Neural crest cell (in vitro differentiated cells): ENCODE results near the gene TLE2. TPM values are rescaled to one million over a fixed set of nuclear protein-coding genes. Genes with fewer than 3 reads are reported as not detected.

ENCODE experiments used
- DNase-seq: peaks from one replicate; pipeline ENCODE4 v3.0.0; 2021; ENCODE audit warnings: low read depth, mixed read lengths, low spot score
- H3K27ac Mint-ChIP-seq: one replicate; pipeline ENCODE4 v1.8.0; 2021; ENCODE audit warnings: mild to moderate bottlenecking, mixed read lengths; ENCODE audit not compliant: unreplicated experiment
- H3K27me3 Mint-ChIP-seq: 2 replicates; pipeline ENCODE4 v1.8.0; 2021; ENCODE audit warnings: low read depth, mild to moderate bottlenecking, mixed read lengths
- H3K36me3 Mint-ChIP-seq: 2 replicates; pipeline ENCODE4 v1.8.0; 2021; ENCODE audit warnings: low read depth, mild to moderate bottlenecking, mixed read lengths
- H3K4me1 Mint-ChIP-seq: 2 replicates; pipeline ENCODE4 v1.8.0; 2021; ENCODE audit warnings: mixed read lengths
- H3K4me3 Mint-ChIP-seq: one replicate; pipeline ENCODE4 v1.8.0; 2021; ENCODE audit warnings: mild to moderate bottlenecking, mixed read lengths
- H3K9me3 Mint-ChIP-seq: 2 replicates; pipeline ENCODE4 v1.8.0; 2021; ENCODE audit warnings: mixed read lengths
- total RNA-seq: library from RNA; stranded (reverse); gene quantifications from 2 replicates; pipeline ENCODE4 v1.2.1, GENCODE V29; 2021
- TF ChIP-seq, protein P1 (sequence below): fragments of 200-600 bp; sonication (generic); conservative IDR thresholded peaks from 2 replicates; pipeline ENCODE4 v1.5.0; 2021; ENCODE audit warnings: antibody characterized with exemption, mild to moderate bottlenecking

The TLE2 gene
- total RNA-seq, 1 donor from 2014 or later: 1.4 TPM

DNA sequence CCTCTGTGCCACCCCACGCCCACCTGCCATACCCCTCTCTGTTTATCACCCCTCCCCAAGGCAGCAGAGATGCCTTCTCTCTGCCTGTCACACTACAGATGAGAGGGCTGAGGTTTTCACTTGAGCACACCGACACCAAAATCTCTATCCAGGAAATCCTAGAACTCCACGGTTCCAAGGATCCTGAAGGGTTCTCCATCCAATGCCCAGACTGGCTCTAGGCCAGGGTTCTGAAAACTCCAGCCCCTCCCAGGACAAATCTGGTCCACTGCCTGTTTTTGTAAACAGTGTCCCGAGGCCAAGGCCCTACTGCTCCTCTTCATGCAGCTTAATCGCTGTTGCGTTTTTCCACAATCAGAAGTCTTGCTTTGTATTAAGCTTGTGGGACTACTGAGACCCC is 20.1 kb downstream of the TLE2 start:
- Mint-ChIP-seq H3K27me3 (peaks cover 47% of the 10 kb centered on the region), H3K9me3 (no peaks in the 10 kb centered on the region), H3K4me1 (peaks cover 7% of the 10 kb centered on the region), H3K36me3 (no peaks in the 10 kb centered on the region), H3K27ac (no peak overlapping the region), H3K4me3 (no peak overlapping the region)
- TF ChIP-seq, protein P1, sequence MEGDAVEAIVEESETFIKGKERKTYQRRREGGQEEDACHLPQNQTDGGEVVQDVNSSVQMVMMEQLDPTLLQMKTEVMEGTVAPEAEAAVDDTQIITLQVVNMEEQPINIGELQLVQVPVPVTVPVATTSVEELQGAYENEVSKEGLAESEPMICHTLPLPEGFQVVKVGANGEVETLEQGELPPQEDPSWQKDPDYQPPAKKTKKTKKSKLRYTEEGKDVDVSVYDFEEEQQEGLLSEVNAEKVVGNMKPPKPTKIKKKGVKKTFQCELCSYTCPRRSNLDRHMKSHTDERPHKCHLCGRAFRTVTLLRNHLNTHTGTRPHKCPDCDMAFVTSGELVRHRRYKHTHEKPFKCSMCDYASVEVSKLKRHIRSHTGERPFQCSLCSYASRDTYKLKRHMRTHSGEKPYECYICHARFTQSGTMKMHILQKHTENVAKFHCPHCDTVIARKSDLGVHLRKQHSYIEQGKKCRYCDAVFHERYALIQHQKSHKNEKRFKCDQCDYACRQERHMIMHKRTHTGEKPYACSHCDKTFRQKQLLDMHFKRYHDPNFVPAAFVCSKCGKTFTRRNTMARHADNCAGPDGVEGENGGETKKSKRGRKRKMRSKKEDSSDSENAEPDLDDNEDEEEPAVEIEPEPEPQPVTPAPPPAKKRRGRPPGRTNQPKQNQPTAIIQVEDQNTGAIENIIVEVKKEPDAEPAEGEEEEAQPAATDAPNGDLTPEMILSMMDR: no peak
- DNase-seq: no peak

DNA sequence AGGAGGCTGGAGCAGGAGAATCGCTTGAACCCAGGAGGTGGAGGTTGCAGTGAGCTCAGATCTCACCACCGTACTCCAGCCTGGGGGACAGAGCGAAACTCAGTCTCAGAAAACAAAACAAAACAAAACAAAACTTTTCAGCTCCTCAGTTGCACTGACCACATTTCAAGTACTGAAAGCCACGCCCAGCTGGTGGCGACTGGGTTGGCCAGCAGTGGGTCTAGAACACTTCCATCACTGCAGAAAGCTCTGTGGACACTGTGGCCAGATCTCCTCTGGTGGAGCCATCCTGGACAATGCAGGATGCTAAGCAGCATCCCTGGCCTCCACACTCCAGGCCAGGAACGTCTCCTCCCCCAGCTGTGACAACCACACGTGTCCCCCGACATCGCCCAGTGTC is 21.1 kb downstream of the TLE2 start:
- Mint-ChIP-seq H3K36me3 (no peaks in the 10 kb centered on the region), H3K9me3 (no peaks in the 10 kb centered on the region)
- TF ChIP-seq, protein P1: no peak

DNA sequence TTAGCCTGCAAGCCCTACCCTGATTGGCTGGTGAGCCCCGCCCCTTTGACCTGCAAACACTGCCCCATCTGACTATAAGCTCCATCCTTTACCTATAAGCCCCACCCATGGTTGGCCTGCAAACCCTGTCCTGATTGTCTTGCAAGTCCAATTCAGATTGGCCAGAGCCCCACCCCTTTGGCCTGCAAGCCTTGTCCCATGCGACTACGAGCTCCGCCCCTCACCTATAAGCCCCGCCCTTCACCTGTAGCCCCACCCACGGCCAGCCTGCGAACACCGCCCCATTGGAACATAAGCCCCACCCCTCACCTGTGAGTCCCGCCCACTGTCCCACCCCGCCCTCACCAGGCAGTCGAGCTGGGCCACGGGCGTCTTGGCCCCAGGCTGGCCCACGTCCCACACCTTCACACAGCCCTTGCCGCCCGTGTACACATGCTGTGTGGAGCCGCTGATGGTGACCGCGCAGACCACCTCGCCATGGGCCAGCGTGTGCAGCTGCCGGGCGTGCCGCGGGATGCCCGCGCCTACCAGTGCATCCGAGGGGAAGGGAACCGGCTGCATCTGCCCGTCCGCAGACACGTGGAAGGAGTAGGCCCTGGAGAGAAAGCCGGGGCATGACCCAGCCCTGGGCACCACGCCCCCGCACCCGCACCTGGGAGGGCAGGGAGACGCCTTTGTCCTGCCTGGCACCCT is 22.9 kb downstream of the TLE2 start:
- Mint-ChIP-seq H3K27ac (no peak overlapping the region), H3K9me3 (no peaks in the 10 kb centered on the region), H3K4me1 (peaks cover 5% of the 10 kb centered on the region), H3K36me3 (no peaks in the 10 kb centered on the region), H3K4me3 (no peak overlapping the region), H3K27me3 (peaks cover 33% of the 10 kb centered on the region)
- TF ChIP-seq, protein P1: no peak
- no peak for DNase-seq

More for the DNA sequence above, 21.1 kb downstream of the TLE2 start:
- no peak overlapping the region for H3K27ac Mint-ChIP-seq
- no peak for DNase-seq
- peaks cover 45% of the 10 kb centered on the region for H3K27me3 Mint-ChIP-seq
- H3K4me3 Mint-ChIP-seq: no peak overlapping the region
- H3K4me1 Mint-ChIP-seq: peaks cover 6% of the 10 kb centered on the region

- no peaks in the 10 kb centered on the region for H3K9me3 Mint-ChIP-seq
- TF ChIP-seq, protein P1: no peak
- no peak for DNase-seq
- peaks cover 28% of the 10 kb centered on the region for H3K27me3 Mint-ChIP-seq
- no peaks in the 10 kb centered on the region for H3K36me3 Mint-ChIP-seq
- no peak overlapping the region for H3K4me3 Mint-ChIP-seq
- peaks cover 5% of the 10 kb centered on the region for H3K4me1 Mint-ChIP-seq
- H3K27ac Mint-ChIP-seq: no peak overlapping the region
These were observed 23.7 kb downstream of the TLE2 start for GRCh38 chr19:3005345-3005744.

GRCh38 chr19:3004522-3004921 is 24.6 kb downstream of the TLE2 start:
- Mint-ChIP-seq H3K36me3 (no peaks in the 10 kb centered on the region), H3K4me3 (no peak overlapping the region)

More at GRCh38 chr19:3004522-3004921, 24.6 kb downstream of the TLE2 start:
- H3K9me3 Mint-ChIP-seq: no peaks in the 10 kb centered on the region
- TF ChIP-seq, protein P1: no peak
- H3K27ac Mint-ChIP-seq: no peak overlapping the region
- H3K27me3 Mint-ChIP-seq: peaks cover 22% of the 10 kb centered on the region
- no peak for DNase-seq
- H3K4me1 Mint-ChIP-seq: peaks cover 5% of the 10 kb centered on the region
